Breast epithelium (tissue), 4 donors: ENCODE measurements around the gene ANKRD13D. TPM values are rescaled to one million over a fixed set of nuclear protein-coding genes. Genes with fewer than 3 reads are reported as not detected.
"Not testable (repeated sequence)": the region's sequence is repeated elsewhere in the genome, so short reads cannot be mapped to it uniquely, and the experiment has no call there.

ENCODE experiments used
- DNase-seq, 2 donors: peaks; one replicate each; pipeline ENCODE4 v3.0.0-alpha.2; 2019; ENCODE audit warnings: low spot score in 2 of 2
- H3K27ac ChIP-seq, 2 donors: fragments of 200-600 bp; sonication (generic) in 1 of 2; one replicate each; pipeline ENCODE4 v1.5.1; 2016 to 2019; ENCODE audit warnings: mild to moderate bottlenecking in 1 of 2
- H3K27me3 ChIP-seq, 2 donors: fragments of 200-600 bp; sonication (generic) in 1 of 2; one replicate each; pipeline versions ENCODE4 v1.5.1 to v1.6.0; 2017 to 2019; ENCODE audit warnings: control low read depth in 1 of 2, mild to moderate bottlenecking in 1 of 2
- H3K36me3 ChIP-seq: fragments of 200-600 bp; one replicate; pipeline ENCODE4 v1.5.1; 2019
- H3K4me1 ChIP-seq, 2 donors: fragments of 200-600 bp; sonication (generic); one replicate each; pipeline ENCODE4 v1.5.1; 2016 to 2019; ENCODE audit warnings: control low read depth in 1 of 2
- H3K4me3 ChIP-seq, 3 donors: fragments of 200-600 bp; sonication (generic); 1 replicate in 2 of 3; 2 replicates in 1 of 3; pipeline ENCODE4 v1.5.1; 2016 to 2019; ENCODE audit warnings: mild to moderate bottlenecking in 3 of 3, moderate library complexity in 2 of 3
- H3K9me3 ChIP-seq, 2 donors: fragments of 200-600 bp; sonication (generic) in 1 of 2; one replicate each; pipeline ENCODE4 v1.5.1; 2016 to 2019; ENCODE audit warnings: control low read depth in 1 of 2
- CTCF ChIP-seq, 3 donors: fragments of 450-650 bp; IDR thresholded peaks; one replicate each; pipeline ENCODE4 v1.5.1; 2016 to 2017; ENCODE audit warnings: antibody characterized with exemption in 3 of 3, mild to moderate bottlenecking in 3 of 3, moderate library complexity in 3 of 3
- POLR2A ChIP-seq: fragments of 450-650 bp; IDR thresholded peaks from one replicate; pipeline ENCODE4 v1.6.1; 2016; ENCODE audit warnings: antibody characterized with exemption, mild to moderate bottlenecking, moderate library complexity
- POLR2AphosphoS5 ChIP-seq, 3 donors: sonication (generic); formaldehyde crosslinking; IDR thresholded peaks; one replicate each; pipeline ENCODE4 v1.6.1; 2017; ENCODE audit warnings: antibody characterized with exemption in 3 of 3
- intact Hi-C: fragments of 100-400 bp; cut with DNase I; formaldehyde crosslinking; loops from one replicate; pipeline ENCODE4 v1.15.1; 2023; ENCODE audit warnings: low total_unique reads
- total RNA-seq, 3 donors: library from RNA; depleted of rRNA; stranded (reverse); fragments of >200 nt; gene quantifications; one replicate each; pipeline ENCODE4 v1.1.0, GENCODE V29; 2016

ANKRD13D gene
- total RNA-seq, 3 donors from 2014 or later, result 23.7 to 51.8 (median 40.7) TPM

- TF ChIP-seq POLR2A (no peak), CTCF (IDR thresholded peaks at IDR 0.05) (no peak), POLR2AphosphoS5 (IDR thresholded peaks at IDR 0.05) (no peak)
- intact Hi-C loops, result loop anchor here (2.0 kb wide), 1 partner anchor 64 kb away; no protein-coding TSS in a partner anchor
These were observed 32.5 kb upstream of the ANKRD13D start for GRCh38 chr11:67256477-67257135.

DNA sequence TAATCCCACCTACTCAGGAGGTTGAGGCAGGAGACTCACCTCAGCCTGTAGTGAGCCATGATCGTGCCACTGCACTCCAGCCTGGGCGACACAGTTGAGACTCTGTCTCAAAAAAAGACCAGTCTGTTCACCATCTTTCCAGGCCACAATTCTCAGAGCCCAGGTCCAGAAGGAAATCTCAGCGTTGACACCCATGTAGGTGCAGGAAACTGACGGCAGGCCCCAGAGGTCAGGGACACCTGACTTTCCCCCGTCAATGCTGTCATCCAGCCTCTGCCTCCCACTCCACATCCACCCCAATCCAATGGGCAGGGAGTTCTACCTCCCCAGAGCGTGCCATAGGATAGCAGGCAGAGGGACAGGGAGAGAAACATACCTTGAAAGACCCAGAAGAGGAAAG lies 28.7 kb upstream of the ANKRD13D start:
- no peak overlapping the region for H3K4me3 ChIP-seq
- DNase-seq, result no peak
- no peak overlapping the region for H3K27ac ChIP-seq
- intact Hi-C loops, result no loop called here
- peaks cover 3% of the 10 kb centered on the region for H3K36me3 ChIP-seq
- H3K4me1 ChIP-seq, result peaks cover 3 to 19% of the 10 kb centered on the region in 2 donors
- no peaks in the 10 kb centered on the region for H3K27me3 ChIP-seq
- no peaks in the 10 kb centered on the region for H3K9me3 ChIP-seq
- no peak for TF ChIP-seq CTCF (IDR thresholded peaks at IDR 0.05)
- TF ChIP-seq POLR2A, result no peak
- TF ChIP-seq POLR2AphosphoS5 (IDR thresholded peaks at IDR 0.05), result no peak

More at GRCh38 chr11:67256477-67257135, 32.5 kb upstream of the ANKRD13D start:
- H3K4me1 ChIP-seq, result peaks cover 14 to 22% of the 10 kb centered on the region in 2 donors
- no peaks in the 10 kb centered on the region for H3K9me3 ChIP-seq
- no peak overlapping the region for H3K4me3 ChIP-seq
- H3K27ac ChIP-seq, result no peak overlapping the region
- no peaks in the 10 kb centered on the region for H3K27me3 ChIP-seq
- peaks cover 11% of the 10 kb centered on the region for H3K36me3 ChIP-seq
- DNase-seq, result no peak

- H3K27ac ChIP-seq, result peak overlapping the region; percentile 59 to 69
- H3K36me3 ChIP-seq, H3K9me3 ChIP-seq, H3K27me3 ChIP-seq, intact Hi-C loops: not testable (repeated sequence)
- DNase-seq, result peak in 1 of 2 donors; percentile 55
- H3K4me1 ChIP-seq, result peaks cover 3 to 19% of the 10 kb centered on the region in 2 donors
- H3K4me3 ChIP-seq, result peak overlapping the region; percentile 19 to 69 (median 47)
These were observed 28.0 kb upstream of the ANKRD13D start for GRCh38 chr11:67260885-67261639.

DNA sequence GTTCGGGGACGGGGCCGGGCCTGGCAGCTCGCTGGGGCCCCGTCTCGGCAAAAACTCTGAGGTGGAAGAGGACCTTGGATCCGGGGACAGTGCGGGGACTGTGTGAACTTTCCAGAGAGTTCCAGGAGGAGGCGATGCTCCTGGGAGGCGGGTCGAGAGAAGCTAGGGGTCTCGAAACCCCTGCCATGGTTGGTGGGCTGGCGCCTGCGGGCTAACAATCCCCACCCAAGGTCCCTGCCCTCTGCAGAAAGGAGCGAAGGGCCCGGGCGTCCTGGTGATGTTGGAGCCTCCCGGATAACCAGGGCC lies 27.5 kb upstream of the ANKRD13D start:
- intact Hi-C loops, result no loop called here
- peak overlapping the region; percentile 59 to 69 for H3K27ac ChIP-seq
- H3K27me3 ChIP-seq, result no peaks in the 10 kb centered on the region
- TF ChIP-seq POLR2AphosphoS5 (IDR thresholded peaks at IDR 0.05) (no peak), CTCF (IDR thresholded peaks at IDR 0.05) (no peak), POLR2A (no peak)
- H3K9me3 ChIP-seq, result no peaks in the 10 kb centered on the region
- H3K4me3 ChIP-seq, result peak overlapping the region; percentile 19 to 69 (median 47)
- H3K4me1 ChIP-seq, result peaks cover 3 to 19% of the 10 kb centered on the region in 2 donors
- DNase-seq, result peak in 1 of 2 donors; percentile 51
- H3K36me3 ChIP-seq, result no peaks in the 10 kb centered on the region

GRCh38 chr11:67261946-67262681 lies 27.0 kb upstream of the ANKRD13D start:
- TF ChIP-seq POLR2A (no peak), CTCF (IDR thresholded peaks at IDR 0.05) (no peak), POLR2AphosphoS5 (IDR thresholded peaks at IDR 0.05) (no peak)
- no peak for DNase-seq
- H3K9me3 ChIP-seq, result no peaks in the 10 kb centered on the region
- no peaks in the 10 kb centered on the region for H3K27me3 ChIP-seq
- intact Hi-C loops, result no loop called here
- H3K27ac ChIP-seq, result peak overlapping the region; percentile 69 to 73
- H3K36me3 ChIP-seq, result no peaks in the 10 kb centered on the region
- peak overlapping the region in 2 of 3 donors; percentile 47 to 69 for H3K4me3 ChIP-seq
- H3K4me1 ChIP-seq, result peaks cover 3 to 19% of the 10 kb centered on the region in 2 donors
